DND-41 (cell line): ENCODE results near the gene C1orf21.

ENCODE experiments used
- ATAC-seq: fragments of 200-7000 bp; cut with Tn5 transposase; 3 replicates; pipeline ENCODE4 v1.9.1; 2021; ENCODE audit warnings: low read depth; ENCODE audit not compliant: insufficient read depth
- DNase-seq: peaks from one replicate; pipeline ENCODE4 v3.0.0-alpha.2; 2020
- H2AFZ ChIP-seq: 2 replicates; pipeline ENCODE4 v1.6.0; 2012; ENCODE audit warnings: low read depth, low read length
- H3K27ac ChIP-seq: 2 replicates; pipeline ENCODE4 v1.5.1; 2012; ENCODE audit warnings: low read length, inconsistent platforms
- H3K27me3 ChIP-seq: fragments of 200-600 bp; sonication (generic); 2 replicates; pipeline ENCODE4 v1.6.0; 2012; ENCODE audit warnings: low read length, mild to moderate bottlenecking, inconsistent platforms; ENCODE audit not compliant: insufficient read depth, poor library complexity
- H3K36me3 ChIP-seq: 2 replicates; pipeline ENCODE4 v1.5.1; 2012; ENCODE audit warnings: low read length, inconsistent platforms; ENCODE audit not compliant: insufficient read depth
- H3K4me1 ChIP-seq: 2 replicates; pipeline ENCODE4 v1.5.1; 2012; ENCODE audit warnings: mild to moderate bottlenecking, low read length; ENCODE audit not compliant: insufficient read depth
- H3K4me2 ChIP-seq: 2 replicates; pipeline ENCODE4 v1.6.0; 2012; ENCODE audit warnings: mild to moderate bottlenecking, moderate library complexity, low read length, inconsistent platforms; ENCODE audit not compliant: insufficient read depth
- H3K4me3 ChIP-seq, 2 experiments: fragments of 200-600 bp in 1 of 2; shearing (Covaris generic) in 1 of 2; 2 replicates each; pipeline ENCODE4 v1.5.1; 2012 to 2016; ENCODE audit warnings: inconsistent platforms in 2 of 2, low read length in 2 of 2, mild to moderate bottlenecking in 2 of 2, low read depth in 1 of 2, moderate library complexity in 1 of 2
- H3K79me2 ChIP-seq: 2 replicates; pipeline ENCODE4 v1.6.0; 2012; ENCODE audit warnings: low read length, inconsistent platforms; ENCODE audit not compliant: insufficient read depth
- H3K9ac ChIP-seq: 2 replicates; pipeline ENCODE4 v1.6.0; 2012; ENCODE audit warnings: low read depth, mild to moderate bottlenecking, inconsistent platforms, low read length, moderate library complexity
- H3K9me3 ChIP-seq: 2 replicates; pipeline ENCODE4 v1.5.1; 2012; ENCODE audit warnings: low read length, moderate library complexity, mild to moderate bottlenecking, inconsistent platforms; ENCODE audit not compliant: insufficient read depth, severe bottlenecking
- H4K20me1 ChIP-seq: 2 replicates; pipeline ENCODE4 v1.6.0; 2012; ENCODE audit warnings: low read length; ENCODE audit not compliant: insufficient read depth
- CTCF ChIP-seq: IDR thresholded peaks from 2 replicates; pipeline ENCODE4 v1.5.1; 2012; ENCODE audit warnings: borderline replicate concordance, low read length, moderate library complexity, mild to moderate bottlenecking; ENCODE audit not compliant: poor library complexity, severe bottlenecking; ENCODE audit errors: extremely low read depth
- EZH2 ChIP-seq: IDR thresholded peaks from 3 replicates; pipeline ENCODE4 v1.6.1; 2012; ENCODE audit warnings: borderline replicate concordance, low read depth, mild to moderate bottlenecking, moderate library complexity, low read length, inconsistent platforms; ENCODE audit not compliant: severe bottlenecking

Gene C1orf21

GRCh38 chr1:184664042-184664660 lies 277.3 kb downstream of the C1orf21 start:
- no peak overlapping the region for H3K9ac ChIP-seq
- H3K4me1 ChIP-seq, result no peaks in the 10 kb centered on the region
- DNase-seq, result no peak

GRCh38 chr1:184664661-184665060 lies 277.8 kb downstream of the C1orf21 start:
- Histone ChIP-seq H3K4me3 (no peak overlapping the region), H3K4me2 (no peak overlapping the region)
- ATAC-seq, result no peak

More at GRCh38 chr1:184664042-184664660, 277.3 kb downstream of the C1orf21 start:
- ATAC-seq, result no peak
- no peaks in the 10 kb centered on the region for H3K27me3 ChIP-seq
- TF ChIP-seq EZH2 (no peak), CTCF (no peak)
- H4K20me1 ChIP-seq, result no peaks in the 10 kb centered on the region
- no peaks in the 10 kb centered on the region for H3K36me3 ChIP-seq
- no peak overlapping the region for H3K4me2 ChIP-seq
- H2AFZ ChIP-seq, result no peak overlapping the region
- H3K9me3 ChIP-seq, result no peaks in the 10 kb centered on the region
- no peak overlapping the region for H3K27ac ChIP-seq
- H3K79me2 ChIP-seq, result no peaks in the 10 kb centered on the region
- H3K4me3 ChIP-seq, result no peak overlapping the region

GRCh38 chr1:184665360-184665759 lies 278.5 kb downstream of the C1orf21 start:
- DNase-seq (no peak), ATAC-seq (no peak)
- Histone ChIP-seq H3K27me3 (no peaks in the 10 kb centered on the region), H3K27ac (no peak overlapping the region), H3K4me3 (no peak overlapping the region), H3K79me2 (no peaks in the 10 kb centered on the region), H4K20me1 (no peaks in the 10 kb centered on the region), H3K9me3 (no peaks in the 10 kb centered on the region), H3K36me3 (no peaks in the 10 kb centered on the region), H2AFZ (no peak overlapping the region), H3K4me2 (no peak overlapping the region), H3K4me1 (no peaks in the 10 kb centered on the region), H3K9ac (no peak overlapping the region)
- TF ChIP-seq CTCF, result no peak
- no peak for TF ChIP-seq EZH2

More at GRCh38 chr1:184664661-184665060, 277.8 kb downstream of the C1orf21 start:
- DNase-seq, result no peak
- H4K20me1 ChIP-seq, result no peaks in the 10 kb centered on the region
- no peaks in the 10 kb centered on the region for H3K27me3 ChIP-seq
- H3K79me2 ChIP-seq, result no peaks in the 10 kb centered on the region
- no peaks in the 10 kb centered on the region for H3K4me1 ChIP-seq
- H3K9ac ChIP-seq, result no peak overlapping the region
- H3K36me3 ChIP-seq, result no peaks in the 10 kb centered on the region
- H2AFZ ChIP-seq, result no peak overlapping the region
- TF ChIP-seq CTCF (no peak), EZH2 (no peak)
- no peak overlapping the region for H3K27ac ChIP-seq
- no peaks in the 10 kb centered on the region for H3K9me3 ChIP-seq

- no peak overlapping the region for H3K27ac ChIP-seq
- no peak overlapping the region for H3K4me3 ChIP-seq
- no peaks in the 10 kb centered on the region for H4K20me1 ChIP-seq
- DNase-seq (no peak), ATAC-seq (no peak)
- no peaks in the 10 kb centered on the region for H3K9me3 ChIP-seq
- no peaks in the 10 kb centered on the region for H3K79me2 ChIP-seq
- H3K27me3 ChIP-seq, result no peaks in the 10 kb centered on the region
- TF ChIP-seq EZH2 (no peak), CTCF (no peak)
- no peaks in the 10 kb centered on the region for H3K36me3 ChIP-seq
- H3K4me2 ChIP-seq, result no peak overlapping the region
- no peak overlapping the region for H2AFZ ChIP-seq
- H3K9ac ChIP-seq, result no peak overlapping the region
- no peaks in the 10 kb centered on the region for H3K4me1 ChIP-seq
Observed at GRCh38 chr1:184669391-184669790, 282.6 kb downstream of the C1orf21 start.
